Lower leg skin (tissue), 4 donors: ENCODE results near the gene LHFPL3. TPM values are rescaled to one million over a fixed set of nuclear protein-coding genes. Genes with fewer than 3 reads are reported as not detected.

Source experiments
- DNase-seq, 2 donors: peaks; one replicate each; pipeline ENCODE4 v3.0.0-alpha.2; 2019; ENCODE audit warnings: low spot score in 2 of 2
- H3K4me3 ChIP-seq: fragments of 200-600 bp; sonication (generic); 2 replicates; pipeline ENCODE4 v1.5.1; 2017; ENCODE audit warnings: mild to moderate bottlenecking, low read depth; ENCODE audit not compliant: poor library complexity, severe bottlenecking
- POLR2A ChIP-seq, 2 donors: fragments of 450-650 bp; IDR thresholded peaks; one replicate each; pipeline ENCODE4 v1.6.1; 2016 to 2017; ENCODE audit warnings: antibody characterized with exemption in 2 of 2, mild to moderate bottlenecking in 1 of 2, moderate library complexity in 1 of 2
- WGBS, 2 donors: methylation state at CpG; one replicate each; pipeline ENCODE4 v1.1.5; 2018; 5-methylcytosine and 5-hydroxymethylcytosine counted together
- intact Hi-C: fragments of 100-400 bp; cut with DNase I; formaldehyde crosslinking; loops from one replicate; pipeline ENCODE4 v1.15.0; 2023; ENCODE audit warnings: low total_unique reads
- total RNA-seq, 4 donors: library from RNA; depleted of rRNA; stranded (reverse); fragments of >200 nt; gene quantifications; one replicate each; pipeline ENCODE4 v1.1.0, GENCODE V29; 2016
- TF ChIP-seq, protein P1 (sequence below), 3 donors: fragments of 450-650 bp; IDR thresholded peaks; one replicate each; pipeline ENCODE4 v1.5.1; 2016; ENCODE audit warnings: antibody characterized with exemption in 3 of 3, mild to moderate bottlenecking in 3 of 3, moderate library complexity in 2 of 3

The LHFPL3 gene
- total RNA-seq, 4 donors from 2014 or later: 0.16 to 2.4 TPM; not detected in 2

DNA sequence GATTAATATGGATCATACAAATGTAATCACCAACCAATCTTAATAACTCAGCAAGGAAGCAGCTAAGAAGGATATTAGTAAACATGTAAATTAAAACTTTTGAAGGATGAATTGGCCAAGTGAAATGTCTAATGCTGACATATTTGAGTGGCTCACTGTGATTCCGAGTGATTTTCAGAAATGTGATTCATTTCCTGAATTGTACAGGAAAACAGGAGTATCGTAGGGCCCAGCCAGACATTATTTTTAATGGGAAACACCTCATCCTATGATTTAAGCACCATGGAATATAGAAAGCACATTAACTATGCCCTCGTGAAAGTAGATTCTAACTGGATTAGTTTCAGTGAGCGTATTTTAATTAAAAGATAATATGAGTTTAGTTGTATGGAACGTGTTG lies 82.3 kb downstream of the LHFPL3 start:
- 35 to 40% methylated on average over 5 of the region's 5 CpGs for WGBS, 2 donors
- DNase-seq: no peak
- no peak overlapping the region for H3K4me3 ChIP-seq
- intact Hi-C loops: no loop called here
- TF ChIP-seq, protein P1, sequence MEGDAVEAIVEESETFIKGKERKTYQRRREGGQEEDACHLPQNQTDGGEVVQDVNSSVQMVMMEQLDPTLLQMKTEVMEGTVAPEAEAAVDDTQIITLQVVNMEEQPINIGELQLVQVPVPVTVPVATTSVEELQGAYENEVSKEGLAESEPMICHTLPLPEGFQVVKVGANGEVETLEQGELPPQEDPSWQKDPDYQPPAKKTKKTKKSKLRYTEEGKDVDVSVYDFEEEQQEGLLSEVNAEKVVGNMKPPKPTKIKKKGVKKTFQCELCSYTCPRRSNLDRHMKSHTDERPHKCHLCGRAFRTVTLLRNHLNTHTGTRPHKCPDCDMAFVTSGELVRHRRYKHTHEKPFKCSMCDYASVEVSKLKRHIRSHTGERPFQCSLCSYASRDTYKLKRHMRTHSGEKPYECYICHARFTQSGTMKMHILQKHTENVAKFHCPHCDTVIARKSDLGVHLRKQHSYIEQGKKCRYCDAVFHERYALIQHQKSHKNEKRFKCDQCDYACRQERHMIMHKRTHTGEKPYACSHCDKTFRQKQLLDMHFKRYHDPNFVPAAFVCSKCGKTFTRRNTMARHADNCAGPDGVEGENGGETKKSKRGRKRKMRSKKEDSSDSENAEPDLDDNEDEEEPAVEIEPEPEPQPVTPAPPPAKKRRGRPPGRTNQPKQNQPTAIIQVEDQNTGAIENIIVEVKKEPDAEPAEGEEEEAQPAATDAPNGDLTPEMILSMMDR (IDR thresholded peaks at IDR 0.05): no peak
- TF ChIP-seq POLR2A (IDR thresholded peaks at IDR 0.05): no peak

DNA sequence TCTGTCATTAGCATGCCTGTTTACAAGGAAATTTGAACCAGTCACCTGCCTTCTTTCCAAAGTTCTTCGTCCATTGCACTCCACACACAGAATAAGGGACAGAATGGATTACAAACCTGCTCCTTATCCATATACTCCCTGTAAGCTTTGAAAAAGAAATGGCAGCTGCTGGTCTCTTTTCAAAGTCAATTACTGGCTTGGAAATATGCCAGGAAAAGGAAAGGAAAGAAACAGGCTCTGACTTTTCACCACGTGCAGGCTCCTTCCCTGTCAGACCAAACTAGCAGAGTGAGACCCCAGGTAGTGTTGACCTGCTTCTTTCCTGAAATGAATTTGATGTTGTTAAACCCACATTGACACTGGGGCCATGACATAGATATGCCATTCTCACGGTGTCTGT lies 84.5 kb downstream of the LHFPL3 start:
- H3K4me3 ChIP-seq: no peak overlapping the region
- TF ChIP-seq POLR2A (IDR thresholded peaks at IDR 0.05): no peak
- TF ChIP-seq, protein P1 (IDR thresholded peaks at IDR 0.05): no peak
- 41 to 54% methylated on average over 3 of the region's 3 CpGs for WGBS, 2 donors
- DNase-seq: no peak
- intact Hi-C loops: no loop called here

DNA sequence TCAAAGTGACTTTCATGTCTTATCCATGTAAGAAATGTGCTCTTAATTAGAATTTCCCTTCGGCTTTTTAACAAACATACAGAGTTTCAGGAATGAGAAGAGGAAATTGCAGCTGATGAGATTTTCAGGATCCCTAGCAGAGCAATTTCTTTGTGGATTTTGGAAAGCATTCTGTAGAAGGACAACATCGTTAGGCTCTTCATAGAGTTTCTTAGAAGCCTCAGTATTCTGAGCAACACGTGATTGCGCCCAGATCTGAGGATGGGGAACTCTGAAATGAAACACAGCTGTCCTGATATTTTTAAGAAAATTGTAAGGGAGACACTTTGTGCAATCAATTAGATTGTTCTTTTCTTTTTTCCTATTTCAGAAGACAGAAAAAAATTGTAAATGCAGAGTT lies 85.8 kb downstream of the LHFPL3 start:
- TF ChIP-seq, protein P1 (IDR thresholded peaks at IDR 0.05): no peak
- TF ChIP-seq POLR2A (IDR thresholded peaks at IDR 0.05): no peak
- 49 to 56% methylated on average over 4 of the region's 4 CpGs for WGBS, 2 donors
- no peak for DNase-seq
- intact Hi-C loops: no loop called here
- H3K4me3 ChIP-seq: no peak overlapping the region

DNA sequence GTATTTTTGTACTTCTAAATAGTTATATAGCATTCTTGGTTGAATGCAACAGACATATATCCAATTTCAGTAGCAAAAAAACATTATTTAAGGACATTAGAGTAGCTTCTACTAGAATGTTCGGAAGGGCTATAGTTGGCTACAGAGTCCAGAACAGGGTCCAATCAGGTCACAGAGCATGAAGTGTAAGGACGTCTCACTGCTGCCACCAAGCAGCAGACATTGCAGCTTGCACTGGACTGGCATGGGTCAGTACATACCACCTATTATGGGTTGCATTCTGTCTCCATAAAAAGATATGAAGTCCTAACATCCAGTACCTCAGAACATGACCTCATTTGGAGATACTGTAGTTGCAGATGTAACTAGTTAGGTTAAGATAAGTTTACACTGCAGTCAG lies 87.3 kb downstream of the LHFPL3 start:
- no peak overlapping the region for H3K4me3 ChIP-seq
- TF ChIP-seq POLR2A (IDR thresholded peaks at IDR 0.05): no peak
- TF ChIP-seq, protein P1 (IDR thresholded peaks at IDR 0.05): no peak
- 57% methylated on average over 2 of the region's 2 CpGs for WGBS, 2 donors
- no peak for DNase-seq
- intact Hi-C loops: no loop called here

DNA sequence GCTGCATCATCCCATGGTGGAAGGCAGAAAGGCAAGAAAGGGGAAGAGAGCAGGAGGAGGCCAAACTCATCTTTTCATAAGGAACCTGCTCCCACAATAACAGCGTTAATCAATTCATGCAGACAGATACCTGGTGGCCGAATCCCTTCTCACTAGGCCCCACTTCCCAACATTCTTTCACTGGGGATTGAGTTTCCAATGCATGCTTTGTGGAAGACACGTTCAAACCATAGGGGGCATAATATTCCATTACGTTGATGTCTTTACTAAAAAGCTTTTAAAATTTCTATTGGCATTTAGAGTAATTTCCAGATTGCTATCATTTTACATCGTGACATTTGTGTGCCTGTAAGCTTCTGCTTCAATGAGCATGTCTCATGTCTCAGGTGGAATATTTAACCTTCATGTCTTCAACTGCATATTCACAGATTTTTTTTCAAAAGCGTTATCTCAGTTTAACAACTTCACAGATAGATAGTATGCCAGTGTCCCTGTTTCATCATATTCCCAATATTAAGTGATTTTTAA lies 88.5 kb downstream of the LHFPL3 start:
- no peak for DNase-seq
- WGBS, 2 donors: 86% methylated on average over 6 of the region's 6 CpGs
- TF ChIP-seq, protein P1 (IDR thresholded peaks at IDR 0.05): no peak
- TF ChIP-seq POLR2A (IDR thresholded peaks at IDR 0.05): no peak
- H3K4me3 ChIP-seq: no peak overlapping the region
- intact Hi-C loops: no loop called here

DNA sequence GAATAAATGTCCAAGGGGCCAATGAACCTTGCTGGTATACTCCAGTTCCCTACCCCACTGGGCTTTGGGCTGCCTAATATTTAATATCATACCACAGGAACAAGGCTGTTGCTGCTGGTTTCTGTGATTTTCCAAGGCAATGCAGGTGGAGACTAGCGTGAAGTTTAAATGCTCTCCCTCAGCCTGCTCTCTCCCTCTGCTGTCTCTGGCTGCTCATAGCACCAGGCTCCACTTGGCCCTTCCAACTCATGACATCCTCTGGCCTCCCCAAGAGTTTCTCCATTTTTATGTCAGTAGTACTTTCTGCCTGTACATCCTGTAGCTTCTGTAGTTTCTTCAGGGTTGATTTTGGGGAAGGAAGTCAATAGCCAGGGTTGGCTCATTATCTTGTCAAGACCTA lies 103.5 kb downstream of the LHFPL3 start:
- no peak for DNase-seq
- TF ChIP-seq POLR2A (IDR thresholded peaks at IDR 0.05): no peak
- TF ChIP-seq, protein P1 (IDR thresholded peaks at IDR 0.05): no peak
- WGBS, 2 donors: 76 to 86% methylated on average over 1 of the region's 1 CpG
- H3K4me3 ChIP-seq: no peak overlapping the region
- intact Hi-C loops: no loop called here
